Fibroblast of skin of right quadriceps (primary cell): ENCODE results near the gene KRTAP5-9.
"Not testable (repeated sequence)": the region's sequence is repeated elsewhere in the genome, so short reads cannot be mapped to it uniquely, and the experiment has no call there.

Experiments used
- DNase-seq: peaks from one replicate; pipeline ENCODE4 v3.0.0-alpha.2; 2013

The KRTAP5-9 gene, protein sequence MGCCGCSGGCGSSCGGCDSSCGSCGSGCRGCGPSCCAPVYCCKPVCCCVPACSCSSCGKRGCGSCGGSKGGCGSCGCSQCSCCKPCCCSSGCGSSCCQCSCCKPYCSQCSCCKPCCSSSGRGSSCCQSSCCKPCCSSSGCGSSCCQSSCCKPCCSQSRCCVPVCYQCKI

GRCh38 chr11:71548120-71548519 lies at the start of gene KRTAP5-9:
Gene KRTAP5-9, plus strand, starts transcription at chr11:71548420. Its CDS starts 238 bp downstream, at chr11:71548658.
- DNase-seq: no peak

DNA sequence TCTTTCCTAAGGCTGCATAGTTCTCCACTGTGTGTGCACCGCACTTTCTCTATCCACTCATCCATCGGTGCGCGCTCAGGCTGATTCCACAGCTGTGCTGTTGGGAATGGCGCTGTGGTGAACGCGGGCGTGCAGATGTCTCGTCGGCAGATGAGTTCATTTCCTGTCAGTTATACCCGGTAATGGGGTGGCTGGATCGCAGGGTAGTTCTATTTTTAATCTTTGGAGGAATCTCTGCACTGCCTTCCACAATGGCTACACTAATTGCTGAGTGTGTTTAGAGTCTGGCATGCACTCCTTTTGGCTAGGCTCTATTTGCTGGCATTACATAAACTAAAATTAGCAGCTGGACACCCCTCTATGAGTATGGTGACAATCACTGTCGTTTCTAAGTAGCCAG lies 49.1 kb upstream of the KRTAP5-9 start:
- peak; percentile 44 for DNase-seq

DNA sequence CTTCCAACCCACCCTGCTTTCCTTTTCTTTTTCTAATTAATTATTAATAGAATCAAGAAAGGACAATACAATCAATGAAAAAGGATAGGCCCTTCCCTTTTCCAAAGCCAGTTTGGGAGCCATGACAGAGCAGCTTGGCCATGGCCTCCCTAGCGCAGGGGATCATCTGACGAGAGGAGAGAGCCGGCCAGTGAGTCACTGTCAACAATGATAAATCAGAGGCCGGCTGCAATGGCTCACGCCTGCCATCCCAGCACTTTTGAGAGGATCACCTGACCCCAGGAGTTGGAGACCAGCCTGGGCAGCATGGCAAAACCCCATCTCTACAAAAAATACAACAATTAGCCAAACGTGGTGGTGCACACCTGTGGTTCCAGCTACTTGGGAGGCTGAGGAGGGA lies 48.7 kb upstream of the KRTAP5-9 start:
- no peak for DNase-seq

GRCh38 chr11:71500601-71501021 lies 47.6 kb upstream of the KRTAP5-9 start:
- no peak for DNase-seq

DNA sequence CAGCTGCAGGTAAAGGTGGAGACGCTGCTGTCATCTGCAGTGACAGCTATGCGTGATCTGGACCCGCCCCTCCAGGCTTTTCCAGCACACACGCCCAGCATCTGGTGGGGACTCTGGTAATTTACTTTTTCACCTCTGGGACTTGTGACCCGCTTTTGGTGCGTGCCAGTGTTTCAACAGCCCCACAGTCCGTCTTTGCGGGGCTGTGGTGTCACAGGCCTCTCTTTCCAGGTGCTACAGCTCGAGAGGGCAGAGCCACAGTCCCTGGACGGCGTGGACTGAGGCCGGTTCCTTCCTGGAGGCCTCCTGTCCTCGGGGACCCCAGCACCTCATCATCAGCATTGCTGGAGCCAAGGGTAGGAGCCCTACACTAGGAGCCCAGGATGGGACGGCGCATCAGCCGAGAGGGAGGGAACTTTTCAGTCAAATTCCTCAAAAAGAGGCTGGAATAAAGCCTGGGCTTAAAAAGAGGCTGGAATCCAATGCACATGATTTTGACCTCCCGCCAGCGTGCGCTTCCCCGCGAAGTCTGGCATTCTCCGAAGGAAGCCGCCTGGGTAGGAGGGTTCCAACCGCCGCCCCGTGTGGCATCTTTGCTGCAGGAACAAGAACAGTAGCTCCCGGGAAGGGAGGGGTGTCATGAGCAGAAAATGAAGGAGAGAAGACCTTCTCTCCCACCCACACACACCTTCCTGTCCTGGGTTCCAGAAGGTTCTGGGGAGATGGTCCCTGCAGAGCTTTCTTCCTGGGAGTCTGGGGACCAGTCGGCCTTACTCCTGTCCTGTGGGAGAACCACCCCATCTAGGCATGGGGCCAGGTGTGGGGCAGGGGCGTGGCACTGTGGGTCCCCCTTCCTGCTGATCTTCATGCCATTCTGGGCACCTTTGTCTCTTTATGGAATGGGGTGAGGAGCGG lies 46.9 kb upstream of the KRTAP5-9 start:
- no peak for DNase-seq

- no peak for DNase-seq
These were observed 46.2 kb upstream of the KRTAP5-9 start for GRCh38 chr11:71502026-71502425.

GRCh38 chr11:71502871-71503435 lies 45.3 kb upstream of the KRTAP5-9 start:
- DNase-seq: no peak

- DNase-seq: no peak
These were observed 43.7 kb upstream of the KRTAP5-9 start for GRCh38 chr11:71504531-71504930.

GRCh38 chr11:71505001-71505400 lies 43.2 kb upstream of the KRTAP5-9 start:
- no peak for DNase-seq

DNA sequence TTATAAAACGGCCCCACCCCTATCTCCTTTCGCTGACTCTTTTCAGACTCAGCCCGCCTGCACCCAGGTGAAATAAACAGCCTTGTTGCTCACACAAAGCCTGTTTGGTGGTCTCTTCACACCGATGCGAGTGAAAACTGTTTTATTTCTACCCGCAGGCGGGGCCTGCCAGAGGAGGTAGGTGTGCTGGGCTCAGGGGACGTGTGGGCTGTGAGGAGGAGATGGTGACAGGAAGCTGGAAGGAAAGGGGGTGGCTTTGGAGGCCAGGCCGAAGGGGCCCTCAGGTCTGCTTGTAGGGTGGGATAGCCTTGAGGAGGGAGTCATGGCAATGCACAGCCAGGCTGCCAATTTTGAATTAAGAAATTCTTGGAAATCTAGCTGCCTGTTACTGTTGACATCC lies 42.4 kb upstream of the KRTAP5-9 start:
- no peak for DNase-seq

DNA sequence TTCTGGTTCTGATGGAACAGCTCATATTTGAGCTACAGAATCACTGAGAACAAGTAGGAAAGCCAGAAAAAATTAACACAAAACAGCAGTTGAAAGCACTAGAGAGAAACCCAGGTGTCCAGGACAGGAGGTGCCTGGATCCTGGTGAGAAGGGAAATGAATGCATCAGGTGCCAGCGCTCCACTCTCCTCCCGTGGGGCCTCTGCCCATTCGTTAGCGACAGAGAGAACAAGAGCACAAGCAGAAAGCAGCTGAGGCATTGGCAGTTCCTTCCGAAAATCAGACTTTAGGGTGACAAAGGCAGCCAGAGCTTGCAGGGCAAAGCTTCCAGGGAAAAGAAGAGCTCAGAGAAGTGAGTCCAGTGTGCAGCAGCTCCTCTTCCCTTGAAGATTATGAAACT lies 41.1 kb upstream of the KRTAP5-9 start:
- no peak for DNase-seq

DNA sequence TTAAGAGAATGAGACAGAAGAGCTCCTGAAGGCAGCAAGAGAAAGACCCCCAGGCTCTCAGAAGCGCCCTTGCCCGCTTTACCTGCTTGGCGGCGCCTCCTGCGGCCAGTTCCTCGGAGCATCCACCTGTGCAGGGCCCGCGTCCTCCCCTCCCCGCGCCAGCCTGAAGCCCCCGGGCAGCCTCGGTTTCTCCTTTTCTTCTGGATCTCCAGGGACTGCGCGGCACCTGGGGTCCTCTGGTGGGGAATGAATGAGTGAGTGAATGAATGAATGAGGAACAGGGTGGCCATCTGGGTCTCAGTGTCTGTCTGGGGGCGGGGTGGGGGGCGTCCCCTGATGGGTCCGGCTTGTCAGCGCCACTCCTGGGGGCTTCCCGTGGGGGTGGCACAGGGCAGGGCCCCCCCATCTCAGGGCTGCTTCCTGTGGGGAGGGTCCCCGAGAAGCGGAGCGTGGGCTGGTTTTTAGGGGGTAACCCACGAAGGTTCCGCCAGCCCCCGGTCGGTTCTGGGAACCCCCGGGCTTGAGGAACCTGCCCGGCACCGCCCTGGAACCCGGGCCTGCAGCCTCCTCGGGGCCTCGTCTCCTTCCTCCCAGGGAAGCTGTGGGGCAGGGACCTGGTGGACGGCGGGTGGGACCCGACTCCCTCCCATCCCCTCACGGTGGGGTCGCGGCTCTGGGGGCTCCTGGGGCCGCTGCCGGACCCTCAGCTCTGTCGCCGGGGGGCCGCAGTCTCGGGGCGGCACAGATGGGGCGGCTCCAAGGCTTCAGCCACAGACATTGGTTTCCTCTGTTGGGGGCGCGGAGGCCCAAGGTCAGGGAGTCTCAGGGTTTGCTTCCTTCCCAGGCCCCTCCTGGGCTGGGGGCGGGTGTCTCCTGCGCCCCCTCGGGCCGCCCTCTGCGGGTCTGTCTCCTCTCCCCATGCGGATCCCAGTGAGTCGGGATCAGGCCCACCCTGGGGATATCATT lies 29.4 kb upstream of the KRTAP5-9 start:
- DNase-seq: no peak

- DNase-seq: no peak
These were observed 28.7 kb upstream of the KRTAP5-9 start for GRCh38 chr11:71519546-71519945.

DNA sequence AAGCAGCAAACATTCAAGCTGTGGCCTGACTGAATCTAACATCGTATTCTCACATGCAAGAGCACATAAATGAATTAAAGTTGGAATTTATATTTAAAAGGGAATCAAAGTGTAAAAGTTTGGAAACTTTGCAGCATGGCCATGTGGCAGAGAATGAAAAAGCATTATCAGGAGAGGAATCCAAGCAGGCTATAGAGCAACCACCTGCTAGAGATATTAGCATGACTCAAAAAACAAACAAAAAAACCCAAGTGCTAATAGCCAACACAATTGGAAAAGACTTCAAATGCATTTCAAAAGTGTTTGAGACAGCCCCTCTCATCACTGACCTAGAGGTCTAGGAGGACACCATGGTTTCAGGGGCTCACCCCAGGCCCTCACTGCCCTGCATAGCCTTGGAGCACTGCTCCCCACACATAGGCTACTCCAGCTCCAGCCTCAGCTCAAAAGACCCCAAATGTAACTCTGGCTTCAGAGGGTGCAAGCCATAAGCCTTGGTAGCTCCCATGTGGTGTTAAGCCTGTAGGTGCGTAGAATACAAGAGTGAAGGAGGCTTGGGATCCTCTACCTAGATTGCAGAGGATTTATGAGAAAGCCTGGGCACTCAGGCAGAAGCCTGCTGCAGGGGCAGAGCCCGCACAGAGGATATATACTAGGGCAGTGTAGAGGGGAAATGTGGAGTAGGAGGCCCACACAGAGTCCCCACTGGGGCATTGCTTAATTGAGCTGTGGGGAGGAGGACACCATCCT lies 22.9 kb upstream of the KRTAP5-9 start:
- DNase-seq: no peak

- no peak for DNase-seq
These were observed 22.2 kb upstream of the KRTAP5-9 start for GRCh38 chr11:71525938-71526495.

GRCh38 chr11:71526796-71527575 lies 21.2 kb upstream of the KRTAP5-9 start, which contains the start of gene KRTAP5-7:
Gene KRTAP5-7, plus strand, starts transcription at chr11:71527267. Its CDS starts 34 bp downstream, at chr11:71527301.
- not testable (repeated sequence) for DNase-seq

- DNase-seq: no peak
These were observed 20.5 kb upstream of the KRTAP5-9 start for GRCh38 chr11:71527576-71528210.

GRCh38 chr11:71530602-71531001 lies 17.6 kb upstream of the KRTAP5-9 start:
- DNase-seq: no peak

DNA sequence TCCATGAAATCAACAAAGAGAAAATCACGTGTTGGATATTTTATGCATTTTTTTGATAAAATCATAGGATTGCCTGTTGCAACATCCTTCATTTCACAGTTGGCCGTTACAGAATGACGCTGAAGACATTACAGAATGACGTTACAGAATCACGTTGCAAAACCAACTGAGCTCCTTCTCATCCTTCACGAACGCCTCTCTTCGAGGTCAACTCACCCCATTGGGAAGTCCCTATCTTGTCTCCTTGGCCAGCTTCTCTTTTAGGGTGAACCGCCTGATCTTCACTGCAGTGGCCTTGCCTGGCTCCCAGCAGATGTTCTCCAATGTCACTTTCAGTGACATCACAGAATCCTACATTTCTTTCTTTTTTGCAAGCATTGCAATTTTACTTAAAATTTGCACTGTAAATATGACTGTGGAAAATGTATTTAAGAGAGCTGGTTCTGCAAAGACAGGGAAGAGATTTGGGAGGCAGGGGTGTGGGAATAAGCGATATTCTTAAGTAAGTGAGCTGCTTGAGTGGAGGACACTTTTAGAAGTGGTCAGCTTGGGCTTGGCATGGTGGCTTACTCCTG lies 16.1 kb upstream of the KRTAP5-9 start:
- DNase-seq: no peak
